K562 (cell line): Measurements from ENCODE around the gene MLANA. TPM values are rescaled to one million over a fixed set of nuclear protein-coding genes. Genes with fewer than 3 reads are reported as not detected.

Experiments
- ETS2 ChIP-seq: IDR thresholded peaks from 2 replicates; pipeline ENCODE4 v1.6.1; 2016; ENCODE audit warnings: borderline replicate concordance, missing genetic modification characterization, mild to moderate bottlenecking, moderate library complexity, missing compliant biosample characterization; ENCODE audit not compliant: poor library complexity, severe bottlenecking
- FOSL1 ChIP-seq: fragments of 200-800 bp; sonication (Bioruptor generic); conservative IDR thresholded peaks from 2 replicates; pipeline ENCODE4 v1.6.1; 2016; ENCODE audit warnings: missing genetic modification characterization, missing compliant biosample characterization
- NUFIP1 ChIP-seq: fragments of 450-650 bp; IDR thresholded peaks from 2 replicates; pipeline ENCODE4 v1.6.1; 2018; ENCODE audit not compliant: partially characterized antibody
- ZNF79 ChIP-seq: fragments of 250-450 bp; sonication (Bioruptor Pico); IDR thresholded peaks from 2 replicates; pipeline ENCODE4 v1.4.0; 2020; ENCODE audit warnings: low read depth, mild to moderate bottlenecking, moderate library complexity
- polyA plus RNA-seq, 8 experiments: library from polyadenylated mRNA; depleted of rRNA in 4 of 8; stranded (reverse) in 5 of 8; unstranded in 3 of 8; fragments of >200 nt; fragmentation: Nextera tagmentation in 2 of 8; fragmentation: Illumina TruSeq in 1 of 8; extraction: Ambion mirVana in 2 of 8; extraction: Trizol in 1 of 8; gene quantifications; 2 replicates each; pipeline versions ENCODE4 v1.2.1 to v1.2.3, GENCODE V29; 2011 to 2014; ENCODE audit warnings: inconsistent platforms in 1 of 8, missing spikeins in 1 of 8
- total RNA-seq, 7 experiments: library from RNA; depleted of rRNA in 6 of 7; stranded (reverse); fragments of >200 nt in 6 of 7; fragmentation: Illumina TruSeq in 2 of 7; extraction: Trizol in 2 of 7; gene quantifications; 2 replicates each; pipeline versions ENCODE4 v1.2.1 to v1.2.3, GENCODE V29; 2011 to 2021; ENCODE audit warnings: low replicate concordance in 1 of 7
- TF ChIP-seq, protein P1 (sequence below): fragments of 150-350 bp; IDR thresholded peaks from 2 replicates; pipeline ENCODE4 v1.6.1; 2014; ENCODE audit warnings: low read depth, mild to moderate bottlenecking, low read length, borderline replicate concordance
- TF ChIP-seq, protein P2 (sequence below): IDR thresholded peaks from 2 replicates; pipeline ENCODE4 v1.6.1; 2016; ENCODE audit warnings: missing genetic modification characterization, missing compliant biosample characterization
- TF ChIP-seq, protein P3 (sequence below): fragments of 450-650 bp; IDR thresholded peaks from 2 replicates; pipeline ENCODE4 v1.6.1; 2017; ENCODE audit warnings: antibody characterized with exemption, mild to moderate bottlenecking
- TF ChIP-seq, protein P4 (sequence below): fragments of 250-450 bp; sonication (Bioruptor Pico); IDR thresholded peaks from 2 replicates; pipeline ENCODE4 v1.5.0; 2021
- TF ChIP-seq, protein P5 (sequence below): fragments of 200-400 bp; formaldehyde crosslinking; IDR thresholded peaks from 2 replicates; pipeline ENCODE4 v1.6.1; 2017; ENCODE audit warnings: mild to moderate bottlenecking, low read depth, low read length, moderate library complexity
- TF ChIP-seq, protein P6 (sequence below): fragments of 450-650 bp; IDR thresholded peaks from 2 replicates; pipeline ENCODE4 v1.6.1; 2018; ENCODE audit warnings: mild to moderate bottlenecking, low read depth; ENCODE audit not compliant: partially characterized antibody

MLANA gene
- total and polyA plus RNA-seq, 9 of the 15 experiments (the other 6 are each of a cell fraction or from before 2014, with no cell fraction given), result not detected

DNA sequence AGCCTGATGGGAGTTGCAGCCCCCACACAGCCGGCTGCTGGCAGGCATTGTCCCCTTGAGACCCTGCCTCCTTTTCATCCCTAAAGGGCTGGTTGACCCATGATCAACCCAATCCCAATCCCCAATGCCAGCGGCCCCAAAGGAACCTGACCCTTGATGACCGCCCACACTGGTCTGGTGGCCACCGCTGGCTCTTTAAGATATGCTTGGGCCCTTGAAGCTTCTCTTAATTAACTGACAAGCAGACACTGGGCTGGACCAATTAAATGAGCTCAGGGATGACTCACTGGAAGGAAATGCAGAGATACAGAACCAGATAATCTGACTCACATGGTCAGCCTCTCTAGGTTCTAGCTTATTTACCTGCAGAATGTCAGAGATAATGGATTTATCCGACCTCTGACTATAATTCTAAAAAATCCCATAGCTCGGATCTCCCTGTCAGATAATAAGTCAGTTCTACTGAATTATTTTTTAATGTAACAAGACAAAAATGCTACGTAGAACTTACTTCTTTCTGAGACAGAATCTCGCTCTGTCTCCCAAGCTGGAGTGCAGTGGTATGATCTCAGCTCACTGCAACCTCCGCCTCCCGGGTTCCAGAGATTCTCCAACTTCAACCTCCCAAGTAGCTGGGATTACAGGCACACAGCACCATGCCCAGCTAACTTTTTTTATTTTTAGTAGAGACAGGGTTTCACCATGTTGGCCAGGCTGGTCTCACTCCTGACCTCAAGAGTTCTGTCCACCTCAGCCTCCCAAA, 11.1 kb upstream of the MLANA start (continued):
- TF ChIP-seq, protein P1, sequence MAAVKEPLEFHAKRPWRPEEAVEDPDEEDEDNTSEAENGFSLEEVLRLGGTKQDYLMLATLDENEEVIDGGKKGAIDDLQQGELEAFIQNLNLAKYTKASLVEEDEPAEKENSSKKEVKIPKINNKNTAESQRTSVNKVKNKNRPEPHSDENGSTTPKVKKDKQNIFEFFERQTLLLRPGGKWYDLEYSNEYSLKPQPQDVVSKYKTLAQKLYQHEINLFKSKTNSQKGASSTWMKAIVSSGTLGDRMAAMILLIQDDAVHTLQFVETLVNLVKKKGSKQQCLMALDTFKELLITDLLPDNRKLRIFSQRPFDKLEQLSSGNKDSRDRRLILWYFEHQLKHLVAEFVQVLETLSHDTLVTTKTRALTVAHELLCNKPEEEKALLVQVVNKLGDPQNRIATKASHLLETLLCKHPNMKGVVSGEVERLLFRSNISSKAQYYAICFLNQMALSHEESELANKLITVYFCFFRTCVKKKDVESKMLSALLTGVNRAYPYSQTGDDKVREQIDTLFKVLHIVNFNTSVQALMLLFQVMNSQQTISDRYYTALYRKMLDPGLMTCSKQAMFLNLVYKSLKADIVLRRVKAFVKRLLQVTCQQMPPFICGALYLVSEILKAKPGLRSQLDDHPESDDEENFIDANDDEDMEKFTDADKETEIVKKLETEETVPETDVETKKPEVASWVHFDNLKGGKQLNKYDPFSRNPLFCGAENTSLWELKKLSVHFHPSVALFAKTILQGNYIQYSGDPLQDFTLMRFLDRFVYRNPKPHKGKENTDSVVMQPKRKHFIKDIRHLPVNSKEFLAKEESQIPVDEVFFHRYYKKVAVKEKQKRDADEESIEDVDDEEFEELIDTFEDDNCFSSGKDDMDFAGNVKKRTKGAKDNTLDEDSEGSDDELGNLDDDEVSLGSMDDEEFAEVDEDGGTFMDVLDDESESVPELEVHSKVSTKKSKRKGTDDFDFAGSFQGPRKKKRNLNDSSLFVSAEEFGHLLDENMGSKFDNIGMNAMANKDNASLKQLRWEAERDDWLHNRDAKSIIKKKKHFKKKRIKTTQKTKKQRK, result no peak
- TF ChIP-seq ETS2 (no peak), FOSL1 (peak; percentile 98), ZNF79 (CRISPR knock-in tag) (no peak), NUFIP1 (no peak)
- TF ChIP-seq, protein P2, sequence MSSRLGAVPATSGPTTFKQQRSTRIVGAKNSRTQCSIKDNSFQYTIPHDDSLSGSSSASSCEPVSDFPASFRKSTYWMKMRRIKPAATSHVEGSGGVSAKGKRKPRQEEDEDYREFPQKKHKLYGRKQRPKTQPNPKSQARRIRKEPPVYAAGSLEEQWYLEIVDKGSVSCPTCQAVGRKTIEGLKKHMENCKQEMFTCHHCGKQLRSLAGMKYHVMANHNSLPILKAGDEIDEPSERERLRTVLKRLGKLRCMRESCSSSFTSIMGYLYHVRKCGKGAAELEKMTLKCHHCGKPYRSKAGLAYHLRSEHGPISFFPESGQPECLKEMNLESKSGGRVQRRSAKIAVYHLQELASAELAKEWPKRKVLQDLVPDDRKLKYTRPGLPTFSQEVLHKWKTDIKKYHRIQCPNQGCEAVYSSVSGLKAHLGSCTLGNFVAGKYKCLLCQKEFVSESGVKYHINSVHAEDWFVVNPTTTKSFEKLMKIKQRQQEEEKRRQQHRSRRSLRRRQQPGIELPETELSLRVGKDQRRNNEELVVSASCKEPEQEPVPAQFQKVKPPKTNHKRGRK (tag), result no peak
- TF ChIP-seq, protein P3, sequence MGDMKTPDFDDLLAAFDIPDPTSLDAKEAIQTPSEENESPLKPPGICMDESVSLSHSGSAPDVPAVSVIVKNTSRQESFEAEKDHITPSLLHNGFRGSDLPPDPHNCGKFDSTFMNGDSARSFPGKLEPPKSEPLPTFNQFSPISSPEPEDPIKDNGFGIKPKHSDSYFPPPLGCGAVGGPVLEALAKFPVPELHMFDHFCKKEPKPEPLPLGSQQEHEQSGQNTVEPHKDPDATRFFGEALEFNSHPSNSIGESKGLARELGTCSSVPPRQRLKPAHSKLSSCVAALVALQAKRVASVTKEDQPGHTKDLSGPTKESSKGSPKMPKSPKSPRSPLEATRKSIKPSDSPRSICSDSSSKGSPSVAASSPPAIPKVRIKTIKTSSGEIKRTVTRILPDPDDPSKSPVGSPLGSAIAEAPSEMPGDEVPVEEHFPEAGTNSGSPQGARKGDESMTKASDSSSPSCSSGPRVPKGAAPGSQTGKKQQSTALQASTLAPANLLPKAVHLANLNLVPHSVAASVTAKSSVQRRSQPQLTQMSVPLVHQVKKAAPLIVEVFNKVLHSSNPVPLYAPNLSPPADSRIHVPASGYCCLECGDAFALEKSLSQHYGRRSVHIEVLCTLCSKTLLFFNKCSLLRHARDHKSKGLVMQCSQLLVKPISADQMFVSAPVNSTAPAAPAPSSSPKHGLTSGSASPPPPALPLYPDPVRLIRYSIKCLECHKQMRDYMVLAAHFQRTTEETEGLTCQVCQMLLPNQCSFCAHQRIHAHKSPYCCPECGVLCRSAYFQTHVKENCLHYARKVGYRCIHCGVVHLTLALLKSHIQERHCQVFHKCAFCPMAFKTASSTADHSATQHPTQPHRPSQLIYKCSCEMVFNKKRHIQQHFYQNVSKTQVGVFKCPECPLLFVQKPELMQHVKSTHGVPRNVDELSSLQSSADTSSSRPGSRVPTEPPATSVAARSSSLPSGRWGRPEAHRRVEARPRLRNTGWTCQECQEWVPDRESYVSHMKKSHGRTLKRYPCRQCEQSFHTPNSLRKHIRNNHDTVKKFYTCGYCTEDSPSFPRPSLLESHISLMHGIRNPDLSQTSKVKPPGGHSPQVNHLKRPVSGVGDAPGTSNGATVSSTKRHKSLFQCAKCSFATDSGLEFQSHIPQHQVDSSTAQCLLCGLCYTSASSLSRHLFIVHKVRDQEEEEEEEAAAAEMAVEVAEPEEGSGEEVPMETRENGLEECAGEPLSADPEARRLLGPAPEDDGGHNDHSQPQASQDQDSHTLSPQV, result no peak; the same call in 1 of the 2 replicates
- TF ChIP-seq, protein P4, sequence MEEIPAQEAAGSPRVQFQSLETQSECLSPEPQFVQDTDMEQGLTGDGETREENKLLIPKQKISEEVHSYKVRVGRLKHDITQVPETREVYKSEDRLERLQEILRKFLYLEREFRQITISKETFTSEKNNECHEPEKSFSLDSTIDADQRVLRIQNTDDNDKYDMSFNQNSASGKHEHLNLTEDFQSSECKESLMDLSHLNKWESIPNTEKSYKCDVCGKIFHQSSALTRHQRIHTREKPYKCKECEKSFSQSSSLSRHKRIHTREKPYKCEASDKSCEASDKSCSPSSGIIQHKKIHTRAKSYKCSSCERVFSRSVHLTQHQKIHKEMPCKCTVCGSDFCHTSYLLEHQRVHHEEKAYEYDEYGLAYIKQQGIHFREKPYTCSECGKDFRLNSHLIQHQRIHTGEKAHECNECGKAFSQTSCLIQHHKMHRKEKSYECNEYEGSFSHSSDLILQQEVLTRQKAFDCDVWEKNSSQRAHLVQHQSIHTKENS (CRISPR knock-in tag), result no peak
- TF ChIP-seq, protein P5, sequence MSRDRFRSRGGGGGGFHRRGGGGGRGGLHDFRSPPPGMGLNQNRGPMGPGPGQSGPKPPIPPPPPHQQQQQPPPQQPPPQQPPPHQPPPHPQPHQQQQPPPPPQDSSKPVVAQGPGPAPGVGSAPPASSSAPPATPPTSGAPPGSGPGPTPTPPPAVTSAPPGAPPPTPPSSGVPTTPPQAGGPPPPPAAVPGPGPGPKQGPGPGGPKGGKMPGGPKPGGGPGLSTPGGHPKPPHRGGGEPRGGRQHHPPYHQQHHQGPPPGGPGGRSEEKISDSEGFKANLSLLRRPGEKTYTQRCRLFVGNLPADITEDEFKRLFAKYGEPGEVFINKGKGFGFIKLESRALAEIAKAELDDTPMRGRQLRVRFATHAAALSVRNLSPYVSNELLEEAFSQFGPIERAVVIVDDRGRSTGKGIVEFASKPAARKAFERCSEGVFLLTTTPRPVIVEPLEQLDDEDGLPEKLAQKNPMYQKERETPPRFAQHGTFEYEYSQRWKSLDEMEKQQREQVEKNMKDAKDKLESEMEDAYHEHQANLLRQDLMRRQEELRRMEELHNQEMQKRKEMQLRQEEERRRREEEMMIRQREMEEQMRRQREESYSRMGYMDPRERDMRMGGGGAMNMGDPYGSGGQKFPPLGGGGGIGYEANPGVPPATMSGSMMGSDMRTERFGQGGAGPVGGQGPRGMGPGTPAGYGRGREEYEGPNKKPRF, result no peak
- TF ChIP-seq, protein P6, sequence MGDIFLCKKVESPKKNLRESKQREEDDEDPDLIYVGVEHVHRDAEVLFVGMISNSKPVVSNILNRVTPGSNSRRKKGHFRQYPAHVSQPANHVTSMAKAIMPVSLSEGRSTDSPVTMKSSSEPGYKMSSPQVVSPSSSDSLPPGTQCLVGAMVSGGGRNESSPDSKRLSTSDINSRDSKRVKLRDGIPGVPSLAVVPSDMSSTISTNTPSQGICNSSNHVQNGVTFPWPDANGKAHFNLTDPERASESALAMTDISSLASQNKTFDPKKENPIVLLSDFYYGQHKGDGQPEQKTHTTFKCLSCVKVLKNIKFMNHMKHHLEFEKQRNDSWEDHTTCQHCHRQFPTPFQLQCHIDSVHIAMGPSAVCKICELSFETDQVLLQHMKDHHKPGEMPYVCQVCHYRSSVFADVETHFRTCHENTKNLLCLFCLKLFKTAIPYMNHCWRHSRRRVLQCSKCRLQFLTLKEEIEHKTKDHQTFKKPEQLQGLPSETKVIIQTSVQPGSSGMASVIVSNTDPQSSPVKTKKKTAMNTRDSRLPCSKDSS, result no peak
